Nephron progenitor cell (in vitro differentiated cells): ENCODE results near the gene PLXNA2.

Source experiments
- DNase-seq: peaks from one replicate; pipeline ENCODE4 v3.0.0; 2021
- H3K27ac Mint-ChIP-seq: 2 replicates; pipeline ENCODE4 v1.8.0; 2021; ENCODE audit warnings: mild to moderate bottlenecking, moderate library complexity, mixed read lengths
- H3K27me3 Mint-ChIP-seq: 2 replicates; pipeline ENCODE4 v1.8.0; 2021; ENCODE audit warnings: mild to moderate bottlenecking, low read depth, mixed read lengths; ENCODE audit not compliant: poor library complexity
- H3K36me3 Mint-ChIP-seq: 2 replicates; pipeline ENCODE4 v1.8.0; 2021; ENCODE audit warnings: low read depth, mixed read lengths
- H3K4me1 Mint-ChIP-seq: 2 replicates; pipeline ENCODE4 v1.8.0; 2021; ENCODE audit warnings: mixed read lengths
- H3K4me3 Mint-ChIP-seq: 2 replicates; pipeline ENCODE4 v1.8.0; 2021; ENCODE audit warnings: mild to moderate bottlenecking, moderate library complexity, mixed read lengths
- H3K9me3 Mint-ChIP-seq: 2 replicates; pipeline ENCODE4 v1.8.0; 2021; ENCODE audit warnings: mild to moderate bottlenecking, moderate library complexity, mixed read lengths
- TF ChIP-seq, protein P1 (sequence below): fragments of 200-600 bp; sonication (generic); IDR thresholded peaks from 2 replicates; pipeline ENCODE4 v1.5.0; 2021; ENCODE audit warnings: antibody characterized with exemption

PLXNA2 gene

GRCh38 chr1:208235982-208236761 lies 8.0 kb downstream of the PLXNA2 start:
- H3K27me3 Mint-ChIP-seq, result peaks cover 36% of the 10 kb centered on the region
- TF ChIP-seq, protein P1, sequence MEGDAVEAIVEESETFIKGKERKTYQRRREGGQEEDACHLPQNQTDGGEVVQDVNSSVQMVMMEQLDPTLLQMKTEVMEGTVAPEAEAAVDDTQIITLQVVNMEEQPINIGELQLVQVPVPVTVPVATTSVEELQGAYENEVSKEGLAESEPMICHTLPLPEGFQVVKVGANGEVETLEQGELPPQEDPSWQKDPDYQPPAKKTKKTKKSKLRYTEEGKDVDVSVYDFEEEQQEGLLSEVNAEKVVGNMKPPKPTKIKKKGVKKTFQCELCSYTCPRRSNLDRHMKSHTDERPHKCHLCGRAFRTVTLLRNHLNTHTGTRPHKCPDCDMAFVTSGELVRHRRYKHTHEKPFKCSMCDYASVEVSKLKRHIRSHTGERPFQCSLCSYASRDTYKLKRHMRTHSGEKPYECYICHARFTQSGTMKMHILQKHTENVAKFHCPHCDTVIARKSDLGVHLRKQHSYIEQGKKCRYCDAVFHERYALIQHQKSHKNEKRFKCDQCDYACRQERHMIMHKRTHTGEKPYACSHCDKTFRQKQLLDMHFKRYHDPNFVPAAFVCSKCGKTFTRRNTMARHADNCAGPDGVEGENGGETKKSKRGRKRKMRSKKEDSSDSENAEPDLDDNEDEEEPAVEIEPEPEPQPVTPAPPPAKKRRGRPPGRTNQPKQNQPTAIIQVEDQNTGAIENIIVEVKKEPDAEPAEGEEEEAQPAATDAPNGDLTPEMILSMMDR, result no peak
- H3K4me1 Mint-ChIP-seq, result peaks cover 99% of the 10 kb centered on the region
- peak overlapping the region; percentile 9 for H3K4me3 Mint-ChIP-seq
- H3K27ac Mint-ChIP-seq, result peak overlapping the region; percentile 59
- no peaks in the 10 kb centered on the region for H3K9me3 Mint-ChIP-seq
- DNase-seq, result no peak
- H3K36me3 Mint-ChIP-seq, result no peaks in the 10 kb centered on the region

- TF ChIP-seq, protein P1, result no peak
- Mint-ChIP-seq H3K27ac (no peak overlapping the region), H3K4me1 (peaks cover 99% of the 10 kb centered on the region), H3K9me3 (no peaks in the 10 kb centered on the region), H3K27me3 (peaks cover 32% of the 10 kb centered on the region), H3K36me3 (no peaks in the 10 kb centered on the region), H3K4me3 (no peak overlapping the region)
- DNase-seq, result no peak
Measured at GRCh38 chr1:208235356-208235981, 8.7 kb downstream of the PLXNA2 start.

- no peak overlapping the region for H3K27ac Mint-ChIP-seq
- H3K4me1 Mint-ChIP-seq, result peaks cover 99% of the 10 kb centered on the region
- no peak for DNase-seq
- peaks cover 1% of the 10 kb centered on the region for H3K36me3 Mint-ChIP-seq
- no peaks in the 10 kb centered on the region for H3K9me3 Mint-ChIP-seq
- no peak overlapping the region for H3K4me3 Mint-ChIP-seq
- peaks cover 28% of the 10 kb centered on the region for H3K27me3 Mint-ChIP-seq
- TF ChIP-seq, protein P1, result no peak
Measured at GRCh38 chr1:208234721-208235120, 9.5 kb downstream of the PLXNA2 start.

DNA sequence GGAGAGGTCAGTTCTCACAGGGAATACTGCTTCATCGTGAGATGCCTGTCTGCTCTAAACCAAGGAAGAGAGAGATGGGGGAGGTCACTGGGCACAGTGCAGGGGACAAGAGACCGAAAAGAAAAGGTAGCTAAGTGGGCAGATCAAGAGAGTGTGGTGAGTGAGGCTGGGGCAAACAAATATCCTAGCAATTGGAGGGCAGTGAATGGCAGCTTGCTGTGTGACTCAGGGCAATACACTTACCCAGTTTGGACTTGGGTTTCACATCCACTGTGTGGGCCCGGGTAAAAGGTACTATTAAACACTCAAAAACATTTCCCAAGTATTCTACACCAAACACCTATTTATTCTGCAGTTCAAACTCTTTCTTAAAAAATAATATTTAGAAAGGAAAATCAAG lies 10.2 kb downstream of the PLXNA2 start:
- H3K4me3 Mint-ChIP-seq, result peak overlapping the region; percentile 29
- no peak for DNase-seq
- H3K4me1 Mint-ChIP-seq, result peaks cover 99% of the 10 kb centered on the region
- peaks cover 28% of the 10 kb centered on the region for H3K27me3 Mint-ChIP-seq
- TF ChIP-seq, protein P1, result no peak
- H3K27ac Mint-ChIP-seq, result no peak overlapping the region
- peaks cover 8% of the 10 kb centered on the region for H3K36me3 Mint-ChIP-seq
- peaks cover 4% of the 10 kb centered on the region for H3K9me3 Mint-ChIP-seq

- peak overlapping the region; percentile 29 for H3K4me3 Mint-ChIP-seq
- DNase-seq, result no peak
- peaks cover 11% of the 10 kb centered on the region for H3K36me3 Mint-ChIP-seq
- H3K27me3 Mint-ChIP-seq, result peaks cover 28% of the 10 kb centered on the region
- TF ChIP-seq, protein P1, result no peak
- peaks cover 100% of the 10 kb centered on the region for H3K4me1 Mint-ChIP-seq
- peaks cover 4% of the 10 kb centered on the region for H3K9me3 Mint-ChIP-seq
- no peak overlapping the region for H3K27ac Mint-ChIP-seq
Measured at GRCh38 chr1:208233546-208233945, 10.6 kb downstream of the PLXNA2 start.
